ENCODE results near the gene PFN3. TPM values are rescaled to one million over a fixed set of nuclear protein-coding genes. Genes with fewer than 3 reads are reported as not detected.

Gene PFN3
- total RNA-seq, 1 experiment from 2014 or later: not detected

DNA sequence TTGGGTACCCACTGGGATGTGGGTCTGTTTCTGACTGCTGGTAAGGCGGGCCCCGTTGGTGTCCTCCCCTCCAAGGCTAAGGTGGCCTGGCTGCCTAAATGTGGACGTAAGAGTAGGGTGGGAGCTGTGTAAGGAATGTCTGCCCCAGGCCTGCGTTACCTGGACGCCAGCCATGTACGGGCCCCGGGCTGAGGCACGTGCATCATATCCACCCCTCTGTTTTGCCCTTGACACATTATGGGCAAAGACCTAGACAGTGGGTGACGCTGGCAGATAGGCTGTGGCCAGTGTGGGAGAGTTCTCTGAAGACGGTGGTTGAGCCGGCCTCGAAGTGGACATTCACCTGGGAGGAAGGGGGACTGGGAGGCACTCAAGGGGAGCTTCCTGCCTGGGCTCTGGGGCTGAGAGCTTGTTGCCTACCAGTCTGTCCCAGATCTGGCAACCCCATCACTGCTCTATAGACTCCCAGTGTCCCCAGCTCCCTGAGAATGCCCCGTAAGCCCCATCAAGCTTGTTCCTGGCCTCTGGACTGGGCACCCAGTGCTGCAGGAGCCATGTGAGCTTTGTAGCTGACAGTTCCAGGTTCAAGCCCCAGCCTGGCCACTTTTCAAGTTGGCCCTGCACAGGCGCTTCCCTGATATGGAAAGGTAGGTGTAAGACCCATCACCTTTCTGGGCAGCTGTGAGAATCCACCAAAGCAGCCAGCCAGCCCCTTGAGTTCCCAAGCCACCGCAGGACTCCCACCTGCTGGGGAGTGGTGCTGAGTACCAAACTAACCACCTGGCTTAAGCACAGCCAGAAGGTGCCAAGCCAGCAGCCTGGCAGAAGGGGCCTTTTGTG lies 42.9 kb upstream of the PFN3 start:
- POLR2A ChIA-PET: interaction anchor here (0.5 to 5.0 kb wide), 4 partner anchors 9 to 64 kb away, joined by 3 to 43 read pairs (median 4); partner anchors contain the start of gene GRK6
- Histone ChIP-seq H3K4me1 (peaks cover 6% of the 10 kb centered on the region; the same call in 1 of the 2 replicates), H3K36me3 (ENCODE audit: control insufficient read depth, insufficient read depth, low read length) (peaks cover under 1% of the 10 kb centered on the region), H3K9me3 (no peaks in the 10 kb centered on the region), H3K27me3 (replicated peaks; ENCODE audit: control insufficient read depth, insufficient read depth, low read length) (no peaks in the 10 kb centered on the region), H3K4me3 (ENCODE audit: low read depth, low read length) (no peak overlapping the region)
- no TSS peak for BruUV-seq (replicated peaks)
- DNase-seq: no peak
- CTCF ChIA-PET: interaction anchor here (1.9 to 6.4 kb wide), 4 partner anchors 12 to 73 kb away, joined by 5 to 78 read pairs (median 14); no protein-coding TSS in a partner anchor
- Mint-ChIP-seq H3K9me3 (ENCODE audit: unreplicated experiment) (no peaks in the 10 kb centered on the region), H3K36me3 (ENCODE audit: insufficient read depth, unreplicated experiment) (peaks cover 63% of the 10 kb centered on the region), H3K4me3 (ENCODE audit: unreplicated experiment) (no peak overlapping the region), H3K4me1 (ENCODE audit: low read depth, unreplicated experiment) (peaks cover 8% of the 10 kb centered on the region), H3K27ac (ENCODE audit: unreplicated experiment) (peak overlapping the region; percentile 56), H3K27me3 (ENCODE audit: insufficient read depth, unreplicated experiment) (peaks cover 6% of the 10 kb centered on the region)
- intact Hi-C loops (cut with micrococcal nuclease; ENCODE audit: unreplicated experiment): no loop called here
- TF ChIP-seq, protein P1, sequence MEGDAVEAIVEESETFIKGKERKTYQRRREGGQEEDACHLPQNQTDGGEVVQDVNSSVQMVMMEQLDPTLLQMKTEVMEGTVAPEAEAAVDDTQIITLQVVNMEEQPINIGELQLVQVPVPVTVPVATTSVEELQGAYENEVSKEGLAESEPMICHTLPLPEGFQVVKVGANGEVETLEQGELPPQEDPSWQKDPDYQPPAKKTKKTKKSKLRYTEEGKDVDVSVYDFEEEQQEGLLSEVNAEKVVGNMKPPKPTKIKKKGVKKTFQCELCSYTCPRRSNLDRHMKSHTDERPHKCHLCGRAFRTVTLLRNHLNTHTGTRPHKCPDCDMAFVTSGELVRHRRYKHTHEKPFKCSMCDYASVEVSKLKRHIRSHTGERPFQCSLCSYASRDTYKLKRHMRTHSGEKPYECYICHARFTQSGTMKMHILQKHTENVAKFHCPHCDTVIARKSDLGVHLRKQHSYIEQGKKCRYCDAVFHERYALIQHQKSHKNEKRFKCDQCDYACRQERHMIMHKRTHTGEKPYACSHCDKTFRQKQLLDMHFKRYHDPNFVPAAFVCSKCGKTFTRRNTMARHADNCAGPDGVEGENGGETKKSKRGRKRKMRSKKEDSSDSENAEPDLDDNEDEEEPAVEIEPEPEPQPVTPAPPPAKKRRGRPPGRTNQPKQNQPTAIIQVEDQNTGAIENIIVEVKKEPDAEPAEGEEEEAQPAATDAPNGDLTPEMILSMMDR (IDR thresholded peaks at IDR 0.05; ENCODE audit: insufficient read depth in 1 of 2, low read depth in 1 of 2, low read length in 1 of 2, severe bottlenecking in 1 of 2, unreplicated experiment in 1 of 2): no peak

DNA sequence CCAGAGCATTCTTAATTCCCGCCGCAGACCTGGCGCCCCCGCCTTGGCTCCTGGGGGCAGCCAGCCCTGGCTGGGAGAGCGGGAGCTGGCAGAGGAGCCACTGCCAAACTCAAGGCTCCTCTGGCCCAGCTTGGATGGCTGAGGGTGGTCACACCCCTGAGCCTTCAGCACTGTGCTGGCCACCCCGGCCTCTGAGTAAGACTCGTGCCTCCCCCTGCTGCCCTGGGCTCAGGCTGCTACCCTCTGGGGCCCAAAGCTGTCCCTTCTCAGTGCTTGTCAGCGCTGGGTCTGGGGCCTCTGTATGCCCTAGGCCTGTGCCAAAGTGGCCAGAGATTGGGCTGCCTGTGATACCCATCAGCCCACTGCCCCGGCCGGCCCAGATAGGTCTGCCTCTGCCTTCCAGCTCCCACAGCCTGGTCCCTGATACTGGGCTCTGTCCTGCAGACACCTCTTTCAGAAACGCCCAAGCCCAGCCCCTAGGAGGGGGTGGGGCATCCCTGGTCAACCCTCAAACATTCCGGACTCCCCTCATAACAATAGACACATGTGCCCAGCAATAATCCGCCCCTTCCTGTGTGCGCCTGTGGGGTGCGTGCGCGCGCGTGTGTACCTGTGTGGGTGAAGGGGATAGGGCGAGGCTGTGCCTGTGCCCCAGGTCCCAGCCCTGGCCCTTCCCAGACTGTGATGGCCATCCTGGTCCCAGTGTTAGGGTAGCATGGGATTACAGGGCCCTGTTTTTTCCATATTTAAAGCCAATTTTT lies 41.8 kb upstream of the PFN3 start:
- DNase-seq: peak in 1 of 2 experiments; percentile 33
- H3K36me3 Mint-ChIP-seq (ENCODE audit: insufficient read depth, unreplicated experiment): peaks cover 63% of the 10 kb centered on the region
- H3K4me1 ChIP-seq: peaks cover 8% of the 10 kb centered on the region; the same call in 1 of the 2 replicates
- no peaks in the 10 kb centered on the region for H3K9me3 Mint-ChIP-seq (ENCODE audit: unreplicated experiment)
- TF ChIP-seq, protein P1 (IDR thresholded peaks at IDR 0.05; ENCODE audit: insufficient read depth in 1 of 2, low read depth in 1 of 2, low read length in 1 of 2, severe bottlenecking in 1 of 2, unreplicated experiment in 1 of 2): no peak
- intact Hi-C loops (cut with micrococcal nuclease; ENCODE audit: unreplicated experiment): no loop called here
- BruUV-seq (replicated peaks): no TSS peak
- H3K4me3 Mint-ChIP-seq (ENCODE audit: unreplicated experiment): no peak overlapping the region
- peak overlapping the region; percentile 16 for H3K27ac Mint-ChIP-seq (ENCODE audit: unreplicated experiment)
- POLR2A ChIA-PET: interaction anchor here (5.0 kb wide), 1 partner anchor 16 kb away, joined by 43 read pairs; the partner anchor contains the start of gene GRK6
- H3K4me3 ChIP-seq (ENCODE audit: low read depth, low read length): no peak overlapping the region
- H3K27me3 Mint-ChIP-seq (ENCODE audit: insufficient read depth, unreplicated experiment): peaks cover 6% of the 10 kb centered on the region
- no peaks in the 10 kb centered on the region for H3K9me3 ChIP-seq
- no peaks in the 10 kb centered on the region for H3K27me3 ChIP-seq (replicated peaks; ENCODE audit: control insufficient read depth, insufficient read depth, low read length)
- H3K4me1 Mint-ChIP-seq (ENCODE audit: low read depth, unreplicated experiment): peaks cover 8% of the 10 kb centered on the region
- H3K36me3 ChIP-seq (ENCODE audit: control insufficient read depth, insufficient read depth, low read length): peaks cover 2% of the 10 kb centered on the region
- CTCF ChIA-PET: interaction anchor here (1.1 to 6.4 kb wide), 2 partner anchors 37 to 39 kb away, joined by 3 to 78 read pairs; no protein-coding TSS in a partner anchor
